Smooth muscle cell (in vitro differentiated cells): Measurements from ENCODE around the gene MEF2A. TPM values are rescaled to one million over a fixed set of nuclear protein-coding genes. Genes with fewer than 3 reads are reported as not detected.

ENCODE experiments used
- DNase-seq: peaks from one replicate; lab custom pipeline; 2025; ENCODE audit not compliant: unreplicated experiment; lab: John Stamatoyannopoulos, UW
- H2AFZ ChIP-seq: fragments of 200-600 bp; sonication (generic); 2 replicates; pipeline ENCODE4 v1.6.0; 2016; ENCODE audit warnings: antibody characterized with exemption, low read depth, mild to moderate bottlenecking
- H3F3A ChIP-seq: fragments of 200-600 bp; sonication (generic); 2 replicates; pipeline ENCODE4 v1.6.0; 2017; ENCODE audit warnings: antibody characterized with exemption, low read depth
- H3K27ac ChIP-seq: fragments of 200-600 bp; sonication (generic); 2 replicates; pipeline ENCODE4 v1.5.1; 2016; ENCODE audit warnings: low read depth, mild to moderate bottlenecking
- H3K27me3 ChIP-seq: fragments of 200-600 bp; sonication (generic); 2 replicates; pipeline ENCODE4 v1.6.1; 2016; ENCODE audit warnings: low read depth, mild to moderate bottlenecking
- H3K36me3 ChIP-seq: fragments of 200-600 bp; sonication (generic); 2 replicates; pipeline ENCODE4 v1.5.1; 2016; ENCODE audit warnings: low read depth
- H3K4me1 ChIP-seq: fragments of 200-600 bp; sonication (generic); 2 replicates; pipeline ENCODE4 v1.5.1; 2016; ENCODE audit warnings: low read depth
- H3K4me2 ChIP-seq: fragments of 200-600 bp; sonication (generic); 2 replicates; pipeline ENCODE4 v1.6.0; 2016; ENCODE audit warnings: mild to moderate bottlenecking
- H3K4me3 ChIP-seq: fragments of 200-600 bp; sonication (generic); 2 replicates; pipeline ENCODE4 v1.5.1; 2016; ENCODE audit warnings: mild to moderate bottlenecking
- H3K79me2 ChIP-seq: fragments of 200-600 bp; sonication (generic); 2 replicates; pipeline ENCODE4 v1.6.0; 2016; ENCODE audit warnings: low read depth, mild to moderate bottlenecking
- H3K9ac ChIP-seq: fragments of 200-600 bp; sonication (generic); 2 replicates; pipeline ENCODE4 v1.6.0; 2016; ENCODE audit warnings: low read depth
- H3K9me3 ChIP-seq: fragments of 200-600 bp; sonication (generic); replicated peaks from 2 replicates; pipeline ENCODE4 v1.5.1; 2016; ENCODE audit warnings: low read depth
- H4K20me1 ChIP-seq: fragments of 200-600 bp; sonication (generic); 2 replicates; pipeline ENCODE4 v1.6.0; 2016; ENCODE audit warnings: low read depth
- WGBS: methylation state at CpG from one replicate; pipeline ENCODE4 v1.1.7; 2016; ENCODE audit warnings: low lambda C conversion rate; 5-methylcytosine and 5-hydroxymethylcytosine counted together
- polyA plus RNA-seq: library from polyadenylated mRNA; unstranded; fragments of >200 nt; fragmentation: Nextera tagmentation; extraction: Ambion mirVana; gene quantifications from 2 replicates; pipeline ENCODE4 v1.2.1, GENCODE V29; 2016
- total RNA-seq: library from RNA; depleted of rRNA; stranded (reverse); fragments of >200 nt; gene quantifications from 2 replicates; pipeline ENCODE4 v1.2.3, GENCODE V29; 2014
- TF ChIP-seq, protein P1 (sequence below): fragments of 200-600 bp; sonication (generic); IDR thresholded peaks from 2 replicates; pipeline ENCODE4 v1.5.1; 2017; ENCODE audit warnings: borderline replicate concordance, mild to moderate bottlenecking, antibody characterized with exemption; ENCODE audit not compliant: insufficient read depth, poor library complexity, severe bottlenecking

The MEF2A gene
- total and polyA plus RNA-seq, 2 experiments from 2014 or later: 12.3 to 75.8 TPM

DNA sequence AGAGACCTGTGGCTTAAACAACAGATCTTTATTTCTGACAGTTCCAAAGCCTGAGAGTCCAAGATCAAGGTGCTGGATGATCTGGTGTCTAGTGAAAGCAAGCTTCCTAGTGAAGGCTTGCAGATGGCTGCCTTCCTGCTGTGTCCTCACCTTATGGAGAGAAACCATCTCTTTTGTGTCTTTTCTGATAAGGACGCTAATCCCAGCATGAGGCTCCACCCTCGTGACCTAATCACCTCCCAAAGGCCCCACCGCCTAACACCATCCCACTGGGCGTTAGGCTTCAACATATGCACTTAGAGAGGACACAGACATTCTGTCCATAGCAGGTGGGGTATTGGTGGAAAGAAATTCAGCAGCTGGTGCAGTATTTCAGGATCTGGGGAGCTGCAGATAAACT is 187.3 kb downstream of the MEF2A start:
- Histone ChIP-seq H2AFZ (no peak overlapping the region), H3K4me2 (no peak overlapping the region), H3K27ac (no peak overlapping the region), H3K27me3 (no peaks in the 10 kb centered on the region), H3K9me3 (no peaks in the 10 kb centered on the region), H3K79me2 (no peaks in the 10 kb centered on the region), H3K36me3 (no peaks in the 10 kb centered on the region), H3K4me1 (peaks cover 4% of the 10 kb centered on the region), H4K20me1 (no peaks in the 10 kb centered on the region), H3K4me3 (no peak overlapping the region), H3K9ac (no peak overlapping the region), H3F3A (no peaks in the 10 kb centered on the region)
- TF ChIP-seq, protein P1, sequence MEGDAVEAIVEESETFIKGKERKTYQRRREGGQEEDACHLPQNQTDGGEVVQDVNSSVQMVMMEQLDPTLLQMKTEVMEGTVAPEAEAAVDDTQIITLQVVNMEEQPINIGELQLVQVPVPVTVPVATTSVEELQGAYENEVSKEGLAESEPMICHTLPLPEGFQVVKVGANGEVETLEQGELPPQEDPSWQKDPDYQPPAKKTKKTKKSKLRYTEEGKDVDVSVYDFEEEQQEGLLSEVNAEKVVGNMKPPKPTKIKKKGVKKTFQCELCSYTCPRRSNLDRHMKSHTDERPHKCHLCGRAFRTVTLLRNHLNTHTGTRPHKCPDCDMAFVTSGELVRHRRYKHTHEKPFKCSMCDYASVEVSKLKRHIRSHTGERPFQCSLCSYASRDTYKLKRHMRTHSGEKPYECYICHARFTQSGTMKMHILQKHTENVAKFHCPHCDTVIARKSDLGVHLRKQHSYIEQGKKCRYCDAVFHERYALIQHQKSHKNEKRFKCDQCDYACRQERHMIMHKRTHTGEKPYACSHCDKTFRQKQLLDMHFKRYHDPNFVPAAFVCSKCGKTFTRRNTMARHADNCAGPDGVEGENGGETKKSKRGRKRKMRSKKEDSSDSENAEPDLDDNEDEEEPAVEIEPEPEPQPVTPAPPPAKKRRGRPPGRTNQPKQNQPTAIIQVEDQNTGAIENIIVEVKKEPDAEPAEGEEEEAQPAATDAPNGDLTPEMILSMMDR: no peak
- WGBS: 82% methylated on average over 4 of the region's 4 CpGs
- DNase-seq: no peak

DNA sequence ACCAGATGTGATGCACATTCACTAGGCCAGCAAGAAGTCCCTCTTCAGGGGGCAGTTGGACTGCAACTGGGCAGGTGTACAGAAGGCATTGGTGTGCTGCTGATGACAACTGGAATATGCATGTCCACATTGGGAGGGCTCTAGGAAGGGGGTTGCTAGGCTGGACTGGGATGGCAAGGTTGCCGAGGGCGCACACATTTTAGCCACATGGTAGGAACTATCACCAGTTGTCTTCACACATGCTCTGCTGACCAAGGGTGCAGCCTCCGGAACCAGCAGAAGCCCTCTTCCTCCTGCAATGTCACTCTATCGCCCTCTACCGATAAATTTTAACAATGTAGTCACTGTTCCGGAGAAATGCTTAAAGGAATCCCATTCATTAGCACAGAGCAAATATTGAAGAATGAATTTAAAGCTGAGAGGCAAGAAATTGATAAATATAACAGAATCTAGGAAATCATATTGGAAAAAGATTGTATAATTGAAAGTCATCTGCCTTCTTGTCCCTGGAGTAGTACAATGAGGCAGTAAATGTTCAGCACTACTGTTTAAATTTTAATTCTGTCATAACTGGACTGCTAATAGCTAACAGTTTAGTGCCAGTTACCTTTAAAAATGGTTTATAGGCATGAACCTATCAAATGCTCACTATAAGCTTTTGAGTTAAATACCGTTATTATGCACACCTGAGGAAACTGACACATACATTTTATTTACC is 190.1 kb downstream of the MEF2A start:
- DNase-seq: no peak
- H3K4me3 ChIP-seq: no peak overlapping the region
- WGBS: 8% methylated on average over 7 of the region's 7 CpGs
- H3K9me3 ChIP-seq: no peaks in the 10 kb centered on the region
- no peak overlapping the region for H3K4me2 ChIP-seq
- H4K20me1 ChIP-seq: no peaks in the 10 kb centered on the region
- no peaks in the 10 kb centered on the region for H3K79me2 ChIP-seq
- H3K9ac ChIP-seq: no peak overlapping the region
- H3K27me3 ChIP-seq: peaks cover 4% of the 10 kb centered on the region
- peaks cover 4% of the 10 kb centered on the region for H3K4me1 ChIP-seq
- H2AFZ ChIP-seq: no peak overlapping the region
- H3K36me3 ChIP-seq: no peaks in the 10 kb centered on the region
- H3F3A ChIP-seq: no peaks in the 10 kb centered on the region
- no peak overlapping the region for H3K27ac ChIP-seq
- TF ChIP-seq, protein P1: peak; percentile 78

DNA sequence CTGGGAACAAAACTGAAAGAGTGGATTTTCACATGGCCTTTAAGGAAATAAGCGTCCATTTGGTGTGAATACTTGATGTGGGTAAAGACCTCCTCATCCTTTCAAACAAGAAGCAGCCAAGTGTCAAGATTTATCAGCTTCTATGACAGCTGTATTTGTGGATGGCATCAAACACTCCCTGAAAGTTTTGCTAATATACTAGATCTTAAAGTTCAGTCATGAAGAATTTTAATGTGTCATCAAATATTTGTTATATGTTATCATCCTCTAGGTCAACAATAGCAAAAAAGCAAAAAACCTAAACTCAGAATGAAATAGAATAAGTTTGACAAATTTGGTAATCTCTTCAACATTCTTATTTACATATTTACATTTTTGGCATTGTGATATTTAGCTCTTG is 196.5 kb downstream of the MEF2A start:
- WGBS: 96% methylated on average over 1 of the region's 1 CpG
- Histone ChIP-seq H3K36me3 (no peaks in the 10 kb centered on the region), H2AFZ (no peak overlapping the region), H3K79me2 (no peaks in the 10 kb centered on the region), H3K4me1 (peaks cover 7% of the 10 kb centered on the region), H3K27me3 (peaks cover 12% of the 10 kb centered on the region), H3F3A (no peaks in the 10 kb centered on the region), H3K4me2 (no peak overlapping the region), H3K9ac (no peak overlapping the region), H3K4me3 (no peak overlapping the region), H4K20me1 (no peaks in the 10 kb centered on the region), H3K9me3 (no peaks in the 10 kb centered on the region), H3K27ac (no peak overlapping the region)
- TF ChIP-seq, protein P1: no peak
- DNase-seq: no peak

- TF ChIP-seq, protein P1: no peak
- no peaks in the 10 kb centered on the region for H4K20me1 ChIP-seq
- H3K4me1 ChIP-seq: peaks cover 7% of the 10 kb centered on the region
- no peaks in the 10 kb centered on the region for H3K9me3 ChIP-seq
- no peaks in the 10 kb centered on the region for H3F3A ChIP-seq
- no peak overlapping the region for H2AFZ ChIP-seq
- no peak for DNase-seq
- H3K4me3 ChIP-seq: no peak overlapping the region
- no peak overlapping the region for H3K9ac ChIP-seq
- no peaks in the 10 kb centered on the region for H3K36me3 ChIP-seq
- peaks cover 12% of the 10 kb centered on the region for H3K27me3 ChIP-seq
- H3K4me2 ChIP-seq: no peak overlapping the region
- 92% methylated on average over 2 of the region's 2 CpGs for WGBS
- no peak overlapping the region for H3K27ac ChIP-seq
- no peaks in the 10 kb centered on the region for H3K79me2 ChIP-seq
Measured at GRCh38 chr15:99763827-99764226, 198.0 kb downstream of the MEF2A start.
